IPS DF 4.7 (cell line): ENCODE measurements around the gene TBC1D14.
"Not testable (repeated sequence)": the region's sequence is repeated elsewhere in the genome, so short reads cannot be mapped to it uniquely, and the experiment has no call there.

Experiments
- DNase-seq: peaks from one replicate; pipeline ENCODE4 v3.0.0-alpha.2; 2013; ENCODE audit warnings: low spot score; ENCODE audit errors: extremely low read depth

The TBC1D14 gene

GRCh38 chr4:6889736-6890324 is 19.8 kb upstream of the TBC1D14 start:
- DNase-seq: no peak

- no peak for DNase-seq
Observed at GRCh38 chr4:6890358-6890757, 19.3 kb upstream of the TBC1D14 start.

- DNase-seq: not testable (repeated sequence)
Observed at GRCh38 chr4:6890971-6891370, 18.7 kb upstream of the TBC1D14 start.

GRCh38 chr4:6891436-6892170 is 18.0 kb upstream of the TBC1D14 start:
- no peak for DNase-seq

GRCh38 chr4:6892190-6892908 is 17.3 kb upstream of the TBC1D14 start:
- DNase-seq: no peak

GRCh38 chr4:6892909-6893202 is 16.8 kb upstream of the TBC1D14 start:
- no peak for DNase-seq

- DNase-seq: no peak
Observed at GRCh38 chr4:6893449-6894085, 16.1 kb upstream of the TBC1D14 start.

- no peak for DNase-seq
Observed at GRCh38 chr4:6894086-6894478, 15.5 kb upstream of the TBC1D14 start.

GRCh38 chr4:6894528-6895498 is 14.8 kb upstream of the TBC1D14 start:
- DNase-seq: no peak

GRCh38 chr4:6896035-6896434 is 13.6 kb upstream of the TBC1D14 start:
- no peak for DNase-seq

- no peak for DNase-seq
Observed at GRCh38 chr4:6898763-6899162, 10.9 kb upstream of the TBC1D14 start.

GRCh38 chr4:6900181-6900812 is 9.3 kb upstream of the TBC1D14 start:
- DNase-seq: no peak

GRCh38 chr4:6900956-6901355 is 8.7 kb upstream of the TBC1D14 start:
- no peak for DNase-seq

GRCh38 chr4:6901669-6902317 is 7.8 kb upstream of the TBC1D14 start:
- DNase-seq: no peak

- DNase-seq: no peak
Observed at GRCh38 chr4:6902318-6903042, 7.1 kb upstream of the TBC1D14 start.

- no peak for DNase-seq
Observed at GRCh38 chr4:6905516-6906445, 3.8 kb upstream of the TBC1D14 start.

- not testable (repeated sequence) for DNase-seq
Observed at GRCh38 chr4:6906486-6906885, 3.1 kb upstream of the TBC1D14 start.

- DNase-seq: no peak
Observed at GRCh38 chr4:6907658-6908191, 1.9 kb upstream of the TBC1D14 start.
